ENCODE measurements around the gene TMEM98. TPM values are rescaled to one million over a fixed set of nuclear protein-coding genes. Genes with fewer than 3 reads are reported as not detected.

The TMEM98 gene
- total RNA-seq, 3 donors from 2014 or later = 59.7 to 138 (median 129) TPM

DNA sequence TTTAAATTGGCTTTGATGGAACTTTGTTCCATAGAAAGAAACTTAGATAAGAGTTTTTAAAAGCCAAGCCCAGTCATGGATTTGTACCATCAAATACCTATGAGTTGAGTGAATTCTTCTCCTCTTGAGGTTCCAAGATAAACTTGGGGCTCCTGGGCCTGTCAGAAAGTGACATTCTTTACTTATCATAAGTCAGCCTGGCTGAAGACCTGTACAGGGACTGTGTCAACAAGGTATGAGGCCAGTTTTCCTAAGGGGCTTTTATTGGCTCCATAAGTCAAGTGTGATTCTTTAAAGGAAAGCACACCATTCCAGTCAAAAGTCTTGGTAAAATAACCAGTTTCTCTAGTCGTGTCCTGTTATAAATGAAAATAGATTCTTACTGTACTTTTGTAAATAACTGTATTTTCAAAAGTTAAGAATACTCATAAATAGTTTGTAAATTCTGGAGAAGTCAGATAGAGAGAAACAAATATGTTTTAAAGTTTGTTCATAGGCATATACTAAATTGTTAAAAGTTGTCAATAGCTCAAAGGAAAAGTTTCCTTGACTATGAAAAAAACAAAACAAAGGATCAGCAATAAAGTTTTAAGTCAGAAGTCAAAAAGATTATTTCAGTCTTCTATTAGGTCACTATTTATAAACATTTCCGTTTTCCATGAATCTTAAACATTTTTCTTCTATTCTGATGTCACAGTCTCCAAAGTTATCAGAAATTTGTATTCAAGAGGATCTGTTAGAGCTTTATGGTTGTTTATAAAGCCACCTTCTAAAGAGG lies 28.5 kb upstream of the TMEM98 start:
- Histone ChIP-seq H3K4me3 (no peak overlapping the region), H3K36me3 (no peaks in the 10 kb centered on the region), H3K27me3 (no peaks in the 10 kb centered on the region), H3K27ac (no peak overlapping the region), H3K4me1 (no peaks in the 10 kb centered on the region), H3K9me3 (no peaks in the 10 kb centered on the region)
- TF ChIP-seq POLR2AphosphoS5 (IDR thresholded peaks at IDR 0.05) (no peak), POLR2A (IDR thresholded peaks at IDR 0.05) (no peak)
- TF ChIP-seq, protein P1, sequence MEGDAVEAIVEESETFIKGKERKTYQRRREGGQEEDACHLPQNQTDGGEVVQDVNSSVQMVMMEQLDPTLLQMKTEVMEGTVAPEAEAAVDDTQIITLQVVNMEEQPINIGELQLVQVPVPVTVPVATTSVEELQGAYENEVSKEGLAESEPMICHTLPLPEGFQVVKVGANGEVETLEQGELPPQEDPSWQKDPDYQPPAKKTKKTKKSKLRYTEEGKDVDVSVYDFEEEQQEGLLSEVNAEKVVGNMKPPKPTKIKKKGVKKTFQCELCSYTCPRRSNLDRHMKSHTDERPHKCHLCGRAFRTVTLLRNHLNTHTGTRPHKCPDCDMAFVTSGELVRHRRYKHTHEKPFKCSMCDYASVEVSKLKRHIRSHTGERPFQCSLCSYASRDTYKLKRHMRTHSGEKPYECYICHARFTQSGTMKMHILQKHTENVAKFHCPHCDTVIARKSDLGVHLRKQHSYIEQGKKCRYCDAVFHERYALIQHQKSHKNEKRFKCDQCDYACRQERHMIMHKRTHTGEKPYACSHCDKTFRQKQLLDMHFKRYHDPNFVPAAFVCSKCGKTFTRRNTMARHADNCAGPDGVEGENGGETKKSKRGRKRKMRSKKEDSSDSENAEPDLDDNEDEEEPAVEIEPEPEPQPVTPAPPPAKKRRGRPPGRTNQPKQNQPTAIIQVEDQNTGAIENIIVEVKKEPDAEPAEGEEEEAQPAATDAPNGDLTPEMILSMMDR (IDR thresholded peaks at IDR 0.05) = no peak
- intact Hi-C loops (cut with DNase I; ENCODE audit: low total_unique reads) = no loop called here
- no peak for DNase-seq (ENCODE audit: low spot score in 2 of 2)

DNA sequence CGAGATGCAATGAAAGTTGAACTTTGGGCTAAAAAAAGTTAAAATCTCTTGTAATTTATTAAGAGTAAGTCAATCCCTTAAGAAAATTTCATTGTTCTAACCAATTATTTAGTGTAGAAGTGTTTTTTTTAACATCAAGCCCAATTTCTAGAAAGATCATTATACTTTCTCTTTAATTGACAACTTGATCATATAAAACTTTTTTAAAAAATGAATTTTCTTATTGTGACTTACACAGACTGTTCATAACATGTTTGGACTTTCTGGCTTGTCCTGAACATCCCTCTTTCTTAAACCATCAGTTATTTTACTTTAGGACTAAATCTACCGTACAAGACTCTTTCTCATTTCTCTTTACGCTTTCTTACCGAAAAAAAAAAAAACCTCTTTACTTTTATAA lies 26.2 kb upstream of the TMEM98 start:
- intact Hi-C loops (cut with DNase I; ENCODE audit: low total_unique reads) = no loop called here
- Histone ChIP-seq H3K27me3 (no peaks in the 10 kb centered on the region), H3K36me3 (no peaks in the 10 kb centered on the region), H3K27ac (no peak overlapping the region), H3K4me1 (no peaks in the 10 kb centered on the region), H3K9me3 (no peaks in the 10 kb centered on the region), H3K4me3 (no peak overlapping the region)
- DNase-seq (ENCODE audit: low spot score in 2 of 2) = no peak
- TF ChIP-seq POLR2A (IDR thresholded peaks at IDR 0.05) (no peak), POLR2AphosphoS5 (IDR thresholded peaks at IDR 0.05) (no peak)
- TF ChIP-seq, protein P1 (IDR thresholded peaks at IDR 0.05) = no peak

DNA sequence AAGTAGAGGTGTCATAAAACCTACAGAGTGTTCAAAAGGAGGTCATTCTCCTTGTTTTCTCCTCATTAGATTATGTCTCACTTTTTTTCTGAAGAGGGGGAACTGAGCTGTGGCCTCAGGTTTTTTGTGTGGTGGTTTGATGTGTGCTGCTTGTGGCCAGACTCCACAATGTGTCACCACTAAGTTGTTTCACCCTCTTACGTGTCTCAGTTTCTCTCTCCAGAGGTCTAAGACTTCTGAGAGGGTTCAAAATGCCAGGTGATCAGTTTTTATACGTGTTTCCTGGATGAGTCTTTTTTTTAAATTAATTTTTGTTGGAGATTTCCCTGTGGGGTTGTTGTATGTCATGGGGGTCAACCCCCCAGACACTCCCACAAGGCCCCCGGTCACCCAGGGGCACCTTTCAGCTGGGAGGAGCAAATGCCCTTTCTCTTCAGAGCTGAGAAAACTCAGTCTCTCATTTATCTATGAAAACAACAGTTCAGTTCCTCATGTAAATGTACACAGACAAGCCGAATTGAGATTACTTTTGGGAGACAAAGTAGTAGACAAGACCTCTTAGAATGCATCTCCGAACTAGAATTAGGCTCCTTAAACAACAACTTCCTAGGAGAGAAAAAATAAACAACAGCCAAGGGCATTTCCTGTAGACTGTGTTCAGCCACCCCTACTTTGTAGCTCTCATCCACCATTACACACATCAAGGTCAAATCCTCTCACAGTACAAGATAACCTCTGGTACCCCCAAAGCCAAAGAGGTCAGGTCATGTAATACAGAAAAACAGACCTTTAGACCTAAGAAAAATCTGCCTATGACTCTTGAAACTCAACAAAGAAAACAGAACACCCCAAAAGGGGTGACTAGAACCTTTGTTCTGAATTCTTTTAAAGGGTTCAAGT lies 23.9 kb upstream of the TMEM98 start:
- H3K4me1 ChIP-seq = no peaks in the 10 kb centered on the region
- TF ChIP-seq, protein P1 (IDR thresholded peaks at IDR 0.05) = no peak
- no peak for TF ChIP-seq POLR2AphosphoS5 (IDR thresholded peaks at IDR 0.05)
- no peak for TF ChIP-seq POLR2A (IDR thresholded peaks at IDR 0.05)
- no peaks in the 10 kb centered on the region for H3K27me3 ChIP-seq
- no peak overlapping the region for H3K4me3 ChIP-seq
- no peaks in the 10 kb centered on the region for H3K36me3 ChIP-seq
- H3K9me3 ChIP-seq = no peaks in the 10 kb centered on the region
- intact Hi-C loops (cut with DNase I; ENCODE audit: low total_unique reads) = no loop called here
- DNase-seq (ENCODE audit: low spot score in 2 of 2) = no peak
- no peak overlapping the region for H3K27ac ChIP-seq

DNA sequence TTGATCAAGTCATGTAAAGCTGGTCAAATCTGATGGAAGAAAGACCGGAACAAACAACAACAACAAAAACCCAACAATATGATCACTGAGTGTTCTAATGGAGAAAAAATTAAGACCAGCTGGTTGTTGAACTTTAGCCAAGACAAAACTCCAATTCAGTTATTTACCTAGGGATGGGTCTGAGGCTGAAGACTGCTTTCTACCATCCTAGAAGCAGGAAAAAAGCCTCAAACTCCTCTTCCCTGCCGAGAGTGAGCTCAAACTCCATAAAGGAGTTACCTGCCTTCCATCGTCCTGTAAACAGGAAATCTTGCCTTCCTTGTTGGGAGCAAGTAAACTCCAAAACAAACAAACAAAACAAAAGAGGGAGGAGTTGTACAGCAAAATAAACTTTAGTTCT lies 23.1 kb upstream of the TMEM98 start:
- Histone ChIP-seq H3K4me1 (no peaks in the 10 kb centered on the region), H3K4me3 (no peak overlapping the region), H3K27ac (no peak overlapping the region), H3K9me3 (no peaks in the 10 kb centered on the region), H3K36me3 (no peaks in the 10 kb centered on the region), H3K27me3 (no peaks in the 10 kb centered on the region)
- TF ChIP-seq POLR2AphosphoS5 (IDR thresholded peaks at IDR 0.05) (no peak), POLR2A (IDR thresholded peaks at IDR 0.05) (no peak)
- TF ChIP-seq, protein P1 (IDR thresholded peaks at IDR 0.05) = no peak
- no peak for DNase-seq (ENCODE audit: low spot score in 2 of 2)
- intact Hi-C loops (cut with DNase I; ENCODE audit: low total_unique reads) = no loop called here

DNA sequence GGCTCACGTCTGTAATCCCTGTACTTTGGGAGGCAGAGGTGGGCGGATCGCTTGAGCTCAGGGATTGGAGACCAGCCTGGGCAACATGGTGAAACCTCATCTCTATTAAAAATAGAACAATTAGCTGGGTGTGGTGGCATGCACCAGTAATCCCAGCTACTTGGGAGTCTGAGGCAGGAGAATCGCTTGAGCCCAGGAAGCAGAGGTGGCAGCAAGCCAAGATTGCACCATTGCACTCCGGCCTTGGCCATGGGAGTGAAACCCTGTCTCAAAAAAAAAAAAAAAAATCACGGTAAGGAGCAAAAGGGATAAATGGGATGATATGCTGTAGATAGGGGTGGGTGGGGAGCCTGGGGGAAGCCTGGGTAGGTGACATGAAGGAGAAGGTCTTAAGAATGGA lies 20.4 kb upstream of the TMEM98 start:
- Histone ChIP-seq H3K9me3 (no peaks in the 10 kb centered on the region), H3K36me3 (no peaks in the 10 kb centered on the region), H3K27ac (no peak overlapping the region), H3K27me3 (no peaks in the 10 kb centered on the region), H3K4me3 (no peak overlapping the region), H3K4me1 (no peaks in the 10 kb centered on the region)
- intact Hi-C loops (cut with DNase I; ENCODE audit: low total_unique reads) = no loop called here
- TF ChIP-seq POLR2AphosphoS5 (IDR thresholded peaks at IDR 0.05) = no peak
- TF ChIP-seq, protein P1 (IDR thresholded peaks at IDR 0.05) = no peak
- TF ChIP-seq POLR2A (IDR thresholded peaks at IDR 0.05) = no peak
- no peak for DNase-seq (ENCODE audit: low spot score in 2 of 2)
